K562 (cell line): Measurements from ENCODE around the gene ATP5PF. TPM values are rescaled to one million over a fixed set of nuclear protein-coding genes. Genes with fewer than 3 reads are reported as not detected.

Source experiments
- ATAC-seq: fragments of 200-7000 bp; cut with Tn5 transposase; 3 replicates; pipeline ENCODE4 v1.9.1; 2020; ENCODE audit warnings: moderate library complexity
- BruUV-seq: library from RNA; stranded (reverse); fragments of 400-500 nt; replicated peaks from 2 replicates; lab custom pipeline; 2021; lab: Mats Ljungman, UMichigan
- CTCF ChIA-PET: fragments of 300-600 bp; formaldehyde crosslinking; extraction: SDS; loops from one replicate; lab custom pipeline; 2021; ENCODE audit warnings: low intra/inter-chr PET ratio; lab: Yijun Ruan, JAX
- POLR2A ChIA-PET: fragments of 300-600, 350-650 bp; sonication (Branson Sonifier 250); formaldehyde crosslinking; extraction: SDS; loops from one replicate; lab custom pipeline; 2021; ENCODE audit warnings: antibody characterized with exemption, inconsistent platforms; lab: Yijun Ruan, JAX
- DNase-seq, 4 experiments: peaks; one replicate each; pipeline versions ENCODE4 v3.0.0 to v3.0.0-alpha.2; 2011 to 2018; ENCODE audit warnings: low spot score in 3 of 4, mixed read lengths in 3 of 4; ENCODE audit errors: extremely low read depth in 1 of 4
- FAIRE-seq: peaks from 2 replicates; lab custom pipeline; 2011; peaks lifted over from hg19 to GRCh38; lab: Jason Lieb, UNC
- H2AFZ ChIP-seq: 2 replicates; pipeline ENCODE4 v1.6.0; 2011; ENCODE audit warnings: low read depth, low read length, control low read depth, inconsistent platforms
- H3K27ac ChIP-seq: fragments of 200-600 bp; 3 replicates; pipeline ENCODE4 v1.8.0; 2011; ENCODE audit warnings: low read depth, mild to moderate bottlenecking, control low read depth, inconsistent platforms, low read length, moderate library complexity, mixed read lengths; ENCODE audit errors: extremely low read depth
- H3K27me3 ChIP-seq, 2 experiments: fragments of 300-600 bp in 1 of 2; 2 replicates in 1 of 2; 3 replicates in 1 of 2; pipeline versions ENCODE4 v1.6.0 to v1.8.0; 2011; ENCODE audit warnings: inconsistent platforms in 2 of 2, low read length in 2 of 2, mild to moderate bottlenecking in 1 of 2, mixed read lengths in 1 of 2, moderate library complexity in 1 of 2; ENCODE audit not compliant: control insufficient read depth in 2 of 2, insufficient read depth in 2 of 2
- H3K36me3 ChIP-seq: fragments of 300-600 bp; 3 replicates; pipeline ENCODE4 v1.8.0; 2011; ENCODE audit warnings: mild to moderate bottlenecking, low read length, inconsistent platforms; ENCODE audit not compliant: control insufficient read depth, insufficient read depth
- H3K4me1 ChIP-seq, 2 experiments: fragments of 200-600 bp in 1 of 2; replicated peaks in 1 of 2; 2 replicates in 1 of 2; 3 replicates in 1 of 2; pipeline versions ENCODE4 v1.5.1 to v1.8.0; 2011; ENCODE audit warnings: inconsistent platforms in 2 of 2, low read length in 2 of 2, mild to moderate bottlenecking in 1 of 2, mixed read lengths in 1 of 2, moderate library complexity in 1 of 2; ENCODE audit not compliant: control insufficient read depth in 2 of 2, insufficient read depth in 2 of 2
- H3K4me2 ChIP-seq: 2 replicates; pipeline ENCODE4 v1.6.1; 2011; ENCODE audit warnings: low read length, control low read depth, inconsistent platforms, mixed read lengths; ENCODE audit not compliant: insufficient read depth
- H3K4me3 ChIP-seq: fragments of 200-600 bp; sonication (generic), shearing (Covaris generic); 2 replicates; pipeline ENCODE4 v1.5.1; 2016; ENCODE audit warnings: control low read depth, inconsistent platforms
- H3K79me2 ChIP-seq: fragments of 200-600 bp; 3 replicates; pipeline ENCODE4 v1.8.0; 2011; ENCODE audit warnings: low read length, inconsistent platforms; ENCODE audit not compliant: control insufficient read depth, insufficient read depth
- H3K9ac ChIP-seq, 2 experiments: 2 replicates each; pipeline versions ENCODE4 v1.6.0 to v1.6.1; 2011; ENCODE audit warnings: low read depth in 2 of 2, low read length in 2 of 2, control low read depth in 1 of 2, inconsistent platforms in 1 of 2, mild to moderate bottlenecking in 1 of 2, mixed read lengths in 1 of 2; ENCODE audit not compliant: insufficient read depth in 1 of 2
- H3K9me1 ChIP-seq: one replicate; pipeline ENCODE4 v1.6.0; 2011; ENCODE audit warnings: inconsistent platforms, mild to moderate bottlenecking, low read length, moderate library complexity; ENCODE audit not compliant: control insufficient read depth, insufficient read depth
- H3K9me3 ChIP-seq: replicated peaks from 2 replicates; pipeline ENCODE4 v1.5.1; 2011; ENCODE audit warnings: low read depth, low read length, inconsistent platforms; ENCODE audit not compliant: control insufficient read depth, insufficient read depth
- H4K20me1 ChIP-seq: replicated peaks from 2 replicates; pipeline ENCODE4 v1.6.1; 2011; ENCODE audit warnings: low read length, inconsistent platforms, mixed read lengths; ENCODE audit not compliant: control insufficient read depth, insufficient read depth
- CREM ChIP-seq: IDR thresholded peaks from 2 replicates; pipeline ENCODE4 v1.6.1; 2014; ENCODE audit warnings: antibody characterized with exemption, low read depth
- HDGF ChIP-seq: fragments of 450-650 bp; IDR thresholded peaks from 2 replicates; pipeline ENCODE4 v1.6.1; 2016
- MTA3 ChIP-seq: fragments of 450-650 bp; formaldehyde crosslinking; IDR thresholded peaks from 2 replicates; pipeline ENCODE4 v1.6.1; 2017; ENCODE audit warnings: mild to moderate bottlenecking, borderline replicate concordance
- NCOA1 ChIP-seq: fragments of 450-650 bp; IDR thresholded peaks from 2 replicates; pipeline ENCODE4 v1.6.1; 2016; ENCODE audit warnings: low read depth
- POLR2B ChIP-seq: fragments of 450-650 bp; IDR thresholded peaks from 2 replicates; pipeline ENCODE4 v1.6.1; 2018; ENCODE audit warnings: low read depth; ENCODE audit not compliant: partially characterized antibody
- RCOR1 ChIP-seq, 2 experiments: IDR thresholded peaks; 2 replicates each; pipeline ENCODE4 v1.6.1; 2012; ENCODE audit warnings: low read depth in 2 of 2, low read length in 2 of 2, borderline replicate concordance in 1 of 2, improper control_type of control experiment in 1 of 2
- SNIP1 ChIP-seq: fragments of 450-650 bp; IDR thresholded peaks from 2 replicates; pipeline ENCODE4 v1.7.1; 2017; ENCODE audit warnings: low read depth, mild to moderate bottlenecking
- SREBF2 ChIP-seq: sonication (generic); formaldehyde crosslinking; IDR thresholded peaks from 2 replicates; pipeline ENCODE4 v1.4.0; 2020; ENCODE audit warnings: mild to moderate bottlenecking, missing genetic modification reagents
- TSHZ1 ChIP-seq: fragments of 250-450 bp; sonication (Bioruptor Pico); IDR thresholded peaks from 2 replicates; pipeline ENCODE4 v1.4.0; 2020; ENCODE audit warnings: mild to moderate bottlenecking, moderate library complexity
- ZNF239 ChIP-seq: fragments of 250-450 bp; sonication (Bioruptor Pico); IDR thresholded peaks from 2 replicates; pipeline ENCODE4 v1.4.0; 2020; ENCODE audit warnings: mild to moderate bottlenecking
- ZNF609 ChIP-seq: sonication (generic); formaldehyde crosslinking; IDR thresholded peaks from 2 replicates; pipeline ENCODE4 v1.8.1; 2023; ENCODE audit warnings: missing genetic modification reagents, mild to moderate bottlenecking, borderline replicate concordance
- WGBS: fragments of 100-300 bp; shearing (Covaris generic); methylation state at CpG from one replicate; pipeline ENCODE4 v1.1.6; 2016; ENCODE audit warnings: low coverage, mixed read lengths; ENCODE audit not compliant: insufficient coverage; ENCODE audit errors: missing lambda C conversion rate; 5-methylcytosine and 5-hydroxymethylcytosine counted together
- in situ Hi-C: fragments of 300-500 bp; cut with MboI; formaldehyde crosslinking; loops from 4 replicates; pipeline ENCODE4 v1.15.0; 2018; ENCODE audit warnings: inconsistent platforms, mixed read lengths
- intact Hi-C: fragments of 100-400 bp; cut with micrococcal nuclease; formaldehyde crosslinking; loops from 2 replicates; pipeline ENCODE4 v1.14.2; 2022
- polyA plus RNA-seq, 8 experiments: library from polyadenylated mRNA; depleted of rRNA in 4 of 8; stranded (reverse) in 5 of 8; unstranded in 3 of 8; fragments of >200 nt; fragmentation: Nextera tagmentation in 2 of 8; fragmentation: Illumina TruSeq in 1 of 8; extraction: Ambion mirVana in 2 of 8; extraction: Trizol in 1 of 8; gene quantifications; 2 replicates each; pipeline versions ENCODE4 v1.2.1 to v1.2.3, GENCODE V29; 2011 to 2014; ENCODE audit warnings: inconsistent platforms in 1 of 8, missing spikeins in 1 of 8
- total RNA-seq, 7 experiments: library from RNA; depleted of rRNA in 6 of 7; stranded (reverse); fragments of >200 nt in 6 of 7; fragmentation: Illumina TruSeq in 2 of 7; extraction: Trizol in 2 of 7; gene quantifications; 2 replicates each; pipeline versions ENCODE4 v1.2.1 to v1.2.3, GENCODE V29; 2011 to 2021; ENCODE audit warnings: low replicate concordance in 1 of 7
- TF ChIP-seq, protein P1 (sequence below): fragments of 450-650 bp; formaldehyde crosslinking; IDR thresholded peaks from 2 replicates; pipeline ENCODE4 v1.4.0; 2020; ENCODE audit warnings: mild to moderate bottlenecking, moderate library complexity

The ATP5PF gene
- total and polyA plus RNA-seq, 9 of the 15 experiments (the other 6 are each of a cell fraction or from before 2014, with no cell fraction given): 242 to 2,488 (median 533) TPM

DNA sequence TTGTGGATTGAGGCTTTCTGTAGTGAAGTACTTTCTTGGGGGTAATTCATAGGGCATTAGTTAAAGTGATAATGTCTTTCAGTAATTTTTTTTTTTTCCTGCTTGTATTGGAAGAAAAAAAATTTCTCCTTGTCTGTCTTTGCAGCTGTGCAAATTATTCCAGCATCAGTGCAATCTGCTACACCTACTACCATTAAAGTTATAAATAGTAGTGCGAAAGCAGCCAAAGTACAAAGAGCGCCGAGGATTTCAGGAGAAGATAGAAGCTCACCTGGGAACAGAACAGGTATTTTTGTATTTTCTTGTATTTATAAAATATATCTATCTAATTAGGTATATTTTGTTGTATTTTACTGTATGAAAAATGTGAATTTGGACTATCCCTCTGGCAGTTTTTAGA lies 29.4 kb upstream of the ATP5PF start:
- WGBS: 90% methylated on average over 3 of the region's 3 CpGs
- Histone ChIP-seq H2AFZ (no peak overlapping the region), H3K36me3 (peaks cover 65% of the 10 kb centered on the region; the same call in 2 of the 3 replicates), H3K4me2 (no peak overlapping the region), H4K20me1 (no peaks in the 10 kb centered on the region), H3K4me1 (no peaks in the 10 kb centered on the region), H3K9me1 (no peaks in the 10 kb centered on the region), H3K27ac (no peak overlapping the region), H3K9ac (no peak overlapping the region), H3K9me3 (no peaks in the 10 kb centered on the region), H3K4me3 (no peak overlapping the region), H3K79me2 (no peaks in the 10 kb centered on the region), H3K27me3 (no peaks in the 10 kb centered on the region)
- no peak for FAIRE-seq
- POLR2A ChIA-PET: no interaction called here
- no peak for DNase-seq
- in situ Hi-C loops: no loop called here
- CTCF ChIA-PET: no interaction called here
- no TSS peak for BruUV-seq
- TF ChIP-seq HDGF (no peak), ZNF609 (CRISPR knock-in tag) (no peak), POLR2B (no peak), RCOR1 (IDR thresholded peaks at IDR 0.05; ENCODE audit: borderline replicate concordance in 1 of 2, low read depth in 2 of 2, low read length in 2 of 2) (no peak), TSHZ1 (no peak), SNIP1 (no peak), NCOA1 (no peak), MTA3 (no peak), SREBF2 (CRISPR knock-in tag) (no peak), CREM (no peak), ZNF239 (CRISPR knock-in tag) (no peak)
- TF ChIP-seq, protein P1, sequence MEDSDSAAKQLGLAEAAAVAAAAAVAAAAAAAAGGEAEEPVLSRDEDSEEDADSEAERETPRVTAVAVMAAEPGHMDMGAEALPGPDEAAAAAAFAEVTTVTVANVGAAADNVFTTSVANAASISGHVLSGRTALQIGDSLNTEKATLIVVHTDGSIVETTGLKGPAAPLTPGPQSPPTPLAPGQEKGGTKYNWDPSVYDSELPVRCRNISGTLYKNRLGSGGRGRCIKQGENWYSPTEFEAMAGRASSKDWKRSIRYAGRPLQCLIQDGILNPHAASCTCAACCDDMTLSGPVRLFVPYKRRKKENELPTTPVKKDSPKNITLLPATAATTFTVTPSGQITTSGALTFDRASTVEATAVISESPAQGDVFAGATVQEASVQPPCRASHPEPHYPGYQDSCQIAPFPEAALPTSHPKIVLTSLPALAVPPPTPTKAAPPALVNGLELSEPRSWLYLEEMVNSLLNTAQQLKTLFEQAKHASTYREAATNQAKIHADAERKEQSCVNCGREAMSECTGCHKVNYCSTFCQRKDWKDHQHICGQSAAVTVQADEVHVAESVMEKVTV (CRISPR knock-in tag): no peak
- no peak for ATAC-seq
- intact Hi-C loops: no loop called here
